ENCODE data around the gene C1orf232. TPM values are rescaled to one million over a fixed set of nuclear protein-coding genes. Genes with fewer than 3 reads are reported as not detected.

Gene C1orf232
- total and polyA plus RNA-seq, 9 of the 15 experiments (the other 6 are each of a cell fraction or from before 2014, with no cell fraction given): not detected

DNA sequence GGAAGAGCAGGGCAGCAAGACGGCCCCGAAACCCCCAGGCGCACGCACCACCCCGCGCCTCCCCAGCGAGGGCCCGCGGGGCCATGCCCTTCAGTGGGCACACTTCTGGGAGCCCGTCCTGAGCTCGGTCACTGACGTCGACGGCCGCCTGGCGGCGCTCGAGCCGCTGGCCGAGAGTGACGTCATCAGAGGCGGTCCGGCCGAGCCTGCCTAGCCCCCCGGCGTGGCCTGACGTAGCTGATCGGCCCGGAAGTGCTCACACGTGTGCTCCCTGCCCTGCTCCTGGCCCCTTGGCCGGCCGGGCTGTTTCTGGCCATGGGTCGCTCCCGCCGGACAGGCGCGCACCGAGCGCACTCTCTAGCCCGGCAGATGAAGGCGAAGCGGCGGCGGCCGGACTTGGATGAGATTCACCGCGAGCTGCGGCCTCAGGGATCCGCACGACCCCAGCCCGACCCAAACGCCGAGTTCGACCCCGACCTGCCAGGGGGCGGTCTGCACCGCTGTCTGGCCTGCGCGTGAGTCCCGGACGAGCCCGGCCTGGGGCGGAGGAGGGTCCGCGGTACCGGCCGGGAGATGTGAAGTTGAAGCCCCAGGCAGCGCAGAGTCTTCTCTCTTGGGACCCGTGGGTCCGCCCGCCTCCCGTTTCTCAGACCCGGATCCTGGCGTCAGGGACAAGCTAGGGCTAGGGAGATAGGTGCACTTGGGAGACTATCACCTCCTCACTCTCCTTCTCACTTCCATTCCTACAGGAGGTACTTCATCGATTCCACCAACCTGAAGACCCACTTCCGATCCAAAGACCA is 1.1 kb upstream of the C1orf232 start, which contains the start of gene ZNF593 (continued):
- no peak for TF ChIP-seq SRSF9 (IDR thresholded peaks at IDR 0.05; ENCODE audit: borderline replicate concordance, low read depth, low read length)
- TF ChIP-seq ZBTB8A (IDR thresholded peaks at IDR 0.05; ENCODE audit: partially characterized antibody): no peak
- peak; percentile 62 to 72 for TF ChIP-seq RAD21 (CRISPR knock-in tag; conservative IDR thresholded peaks at IDR 0.05 in 1 of 2, IDR thresholded peaks at IDR 0.05 in 1 of 2)
- TF ChIP-seq, protein P1, sequence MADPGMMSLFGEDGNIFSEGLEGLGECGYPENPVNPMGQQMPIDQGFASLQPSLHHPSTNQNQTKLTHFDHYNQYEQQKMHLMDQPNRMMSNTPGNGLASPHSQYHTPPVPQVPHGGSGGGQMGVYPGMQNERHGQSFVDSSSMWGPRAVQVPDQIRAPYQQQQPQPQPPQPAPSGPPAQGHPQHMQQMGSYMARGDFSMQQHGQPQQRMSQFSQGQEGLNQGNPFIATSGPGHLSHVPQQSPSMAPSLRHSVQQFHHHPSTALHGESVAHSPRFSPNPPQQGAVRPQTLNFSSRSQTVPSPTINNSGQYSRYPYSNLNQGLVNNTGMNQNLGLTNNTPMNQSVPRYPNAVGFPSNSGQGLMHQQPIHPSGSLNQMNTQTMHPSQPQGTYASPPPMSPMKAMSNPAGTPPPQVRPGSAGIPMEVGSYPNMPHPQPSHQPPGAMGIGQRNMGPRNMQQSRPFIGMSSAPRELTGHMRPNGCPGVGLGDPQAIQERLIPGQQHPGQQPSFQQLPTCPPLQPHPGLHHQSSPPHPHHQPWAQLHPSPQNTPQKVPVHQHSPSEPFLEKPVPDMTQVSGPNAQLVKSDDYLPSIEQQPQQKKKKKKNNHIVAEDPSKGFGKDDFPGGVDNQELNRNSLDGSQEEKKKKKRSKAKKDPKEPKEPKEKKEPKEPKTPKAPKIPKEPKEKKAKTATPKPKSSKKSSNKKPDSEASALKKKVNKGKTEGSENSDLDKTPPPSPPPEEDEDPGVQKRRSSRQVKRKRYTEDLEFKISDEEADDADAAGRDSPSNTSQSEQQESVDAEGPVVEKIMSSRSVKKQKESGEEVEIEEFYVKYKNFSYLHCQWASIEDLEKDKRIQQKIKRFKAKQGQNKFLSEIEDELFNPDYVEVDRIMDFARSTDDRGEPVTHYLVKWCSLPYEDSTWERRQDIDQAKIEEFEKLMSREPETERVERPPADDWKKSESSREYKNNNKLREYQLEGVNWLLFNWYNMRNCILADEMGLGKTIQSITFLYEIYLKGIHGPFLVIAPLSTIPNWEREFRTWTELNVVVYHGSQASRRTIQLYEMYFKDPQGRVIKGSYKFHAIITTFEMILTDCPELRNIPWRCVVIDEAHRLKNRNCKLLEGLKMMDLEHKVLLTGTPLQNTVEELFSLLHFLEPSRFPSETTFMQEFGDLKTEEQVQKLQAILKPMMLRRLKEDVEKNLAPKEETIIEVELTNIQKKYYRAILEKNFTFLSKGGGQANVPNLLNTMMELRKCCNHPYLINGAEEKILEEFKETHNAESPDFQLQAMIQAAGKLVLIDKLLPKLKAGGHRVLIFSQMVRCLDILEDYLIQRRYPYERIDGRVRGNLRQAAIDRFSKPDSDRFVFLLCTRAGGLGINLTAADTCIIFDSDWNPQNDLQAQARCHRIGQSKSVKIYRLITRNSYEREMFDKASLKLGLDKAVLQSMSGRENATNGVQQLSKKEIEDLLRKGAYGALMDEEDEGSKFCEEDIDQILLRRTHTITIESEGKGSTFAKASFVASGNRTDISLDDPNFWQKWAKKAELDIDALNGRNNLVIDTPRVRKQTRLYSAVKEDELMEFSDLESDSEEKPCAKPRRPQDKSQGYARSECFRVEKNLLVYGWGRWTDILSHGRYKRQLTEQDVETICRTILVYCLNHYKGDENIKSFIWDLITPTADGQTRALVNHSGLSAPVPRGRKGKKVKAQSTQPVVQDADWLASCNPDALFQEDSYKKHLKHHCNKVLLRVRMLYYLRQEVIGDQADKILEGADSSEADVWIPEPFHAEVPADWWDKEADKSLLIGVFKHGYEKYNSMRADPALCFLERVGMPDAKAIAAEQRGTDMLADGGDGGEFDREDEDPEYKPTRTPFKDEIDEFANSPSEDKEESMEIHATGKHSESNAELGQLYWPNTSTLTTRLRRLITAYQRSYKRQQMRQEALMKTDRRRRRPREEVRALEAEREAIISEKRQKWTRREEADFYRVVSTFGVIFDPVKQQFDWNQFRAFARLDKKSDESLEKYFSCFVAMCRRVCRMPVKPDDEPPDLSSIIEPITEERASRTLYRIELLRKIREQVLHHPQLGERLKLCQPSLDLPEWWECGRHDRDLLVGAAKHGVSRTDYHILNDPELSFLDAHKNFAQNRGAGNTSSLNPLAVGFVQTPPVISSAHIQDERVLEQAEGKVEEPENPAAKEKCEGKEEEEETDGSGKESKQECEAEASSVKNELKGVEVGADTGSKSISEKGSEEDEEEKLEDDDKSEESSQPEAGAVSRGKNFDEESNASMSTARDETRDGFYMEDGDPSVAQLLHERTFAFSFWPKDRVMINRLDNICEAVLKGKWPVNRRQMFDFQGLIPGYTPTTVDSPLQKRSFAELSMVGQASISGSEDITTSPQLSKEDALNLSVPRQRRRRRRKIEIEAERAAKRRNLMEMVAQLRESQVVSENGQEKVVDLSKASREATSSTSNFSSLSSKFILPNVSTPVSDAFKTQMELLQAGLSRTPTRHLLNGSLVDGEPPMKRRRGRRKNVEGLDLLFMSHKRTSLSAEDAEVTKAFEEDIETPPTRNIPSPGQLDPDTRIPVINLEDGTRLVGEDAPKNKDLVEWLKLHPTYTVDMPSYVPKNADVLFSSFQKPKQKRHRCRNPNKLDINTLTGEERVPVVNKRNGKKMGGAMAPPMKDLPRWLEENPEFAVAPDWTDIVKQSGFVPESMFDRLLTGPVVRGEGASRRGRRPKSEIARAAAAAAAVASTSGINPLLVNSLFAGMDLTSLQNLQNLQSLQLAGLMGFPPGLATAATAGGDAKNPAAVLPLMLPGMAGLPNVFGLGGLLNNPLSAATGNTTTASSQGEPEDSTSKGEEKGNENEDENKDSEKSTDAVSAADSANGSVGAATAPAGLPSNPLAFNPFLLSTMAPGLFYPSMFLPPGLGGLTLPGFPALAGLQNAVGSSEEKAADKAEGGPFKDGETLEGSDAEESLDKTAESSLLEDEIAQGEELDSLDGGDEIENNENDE (IDR thresholded peaks at IDR 0.05; ENCODE audit: low read depth, low read length): no peak
- TF ChIP-seq, protein P2, sequence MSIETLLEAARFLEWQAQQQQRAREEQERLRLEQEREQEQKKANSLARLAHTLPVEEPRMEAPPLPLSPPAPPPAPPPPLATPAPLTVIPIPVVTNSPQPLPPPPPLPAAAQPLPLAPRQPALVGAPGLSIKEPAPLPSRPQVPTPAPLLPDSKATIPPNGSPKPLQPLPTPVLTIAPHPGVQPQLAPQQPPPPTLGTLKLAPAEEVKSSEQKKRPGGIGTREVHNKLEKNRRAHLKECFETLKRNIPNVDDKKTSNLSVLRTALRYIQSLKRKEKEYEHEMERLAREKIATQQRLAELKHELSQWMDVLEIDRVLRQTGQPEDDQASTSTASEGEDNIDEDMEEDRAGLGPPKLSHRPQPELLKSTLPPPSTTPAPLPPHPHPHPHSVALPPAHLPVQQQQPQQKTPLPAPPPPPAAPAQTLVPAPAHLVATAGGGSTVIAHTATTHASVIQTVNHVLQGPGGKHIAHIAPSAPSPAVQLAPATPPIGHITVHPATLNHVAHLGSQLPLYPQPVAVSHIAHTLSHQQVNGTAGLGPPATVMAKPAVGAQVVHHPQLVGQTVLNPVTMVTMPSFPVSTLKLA (conservative IDR thresholded peaks at IDR 0.05): peak; percentile 99 to 100
- no peak; the same call in 1 of the 2 replicates for TF ChIP-seq DPF2 (IDR thresholded peaks at IDR 0.05)
- peak; percentile 98 for TF ChIP-seq MTA3 (IDR thresholded peaks at IDR 0.05; ENCODE audit: borderline replicate concordance)
- TF ChIP-seq ZNF707 (CRISPR knock-in tag; conservative IDR thresholded peaks at IDR 0.05): no peak
- TF ChIP-seq ZNF134 (CRISPR knock-in tag; conservative IDR thresholded peaks at IDR 0.05): no peak
- TF ChIP-seq RAD51 (IDR thresholded peaks at IDR 0.05; ENCODE audit: borderline replicate concordance, low read depth): no peak; the same call in 1 of the 2 replicates
- TF ChIP-seq CC2D1A (IDR thresholded peaks at IDR 0.05): no peak
- peak; percentile 67 for TF ChIP-seq U2AF1 (optimal IDR thresholded peaks at IDR 0.05; ENCODE audit: low read depth, low read length)
- no peak for TF ChIP-seq BRCA1 (IDR thresholded peaks at IDR 0.05)
- TF ChIP-seq BRCA1 (CRISPR knock-in tag; IDR thresholded peaks at IDR 0.05): no peak
- 0 out of 2 replicates have a peak, but pooled peaks have one; percentile 23 for TF ChIP-seq ZNF121 (CRISPR knock-in tag; conservative IDR thresholded peaks at IDR 0.05)
